Spinal cord (tissue), 10 donors: ENCODE data around the gene MOSMO. TPM values are rescaled to one million over a fixed set of nuclear protein-coding genes. Genes with fewer than 3 reads are reported as not detected.

ENCODE experiments used
- DNase-seq, 6 donors: peaks; one replicate each; pipeline versions ENCODE4 v3.0.0 to v3.0.0-alpha.2; 2013 to 2015; ENCODE audit warnings: low spot score in 6 of 6, low read depth in 4 of 6
- H3K27ac ChIP-seq: one replicate; pipeline ENCODE4 v1.5.1; 2013; ENCODE audit warnings: low read depth, low read length, control low read depth
- H3K27me3 ChIP-seq: one replicate; pipeline ENCODE4 v1.6.1; 2013; ENCODE audit warnings: low read length; ENCODE audit not compliant: control insufficient read depth, insufficient read depth
- H3K36me3 ChIP-seq: one replicate; pipeline ENCODE4 v1.6.1; 2013; ENCODE audit warnings: low read length; ENCODE audit not compliant: control insufficient read depth, insufficient read depth
- H3K4me1 ChIP-seq: one replicate; pipeline ENCODE4 v1.6.1; 2013; ENCODE audit warnings: low read length; ENCODE audit not compliant: control insufficient read depth, insufficient read depth
- H3K4me3 ChIP-seq: one replicate; pipeline ENCODE4 v1.5.1; 2013; ENCODE audit warnings: low read depth, low read length, control low read depth
- H3K9me3 ChIP-seq: one replicate; pipeline ENCODE4 v1.6.1; 2013; ENCODE audit warnings: low read length; ENCODE audit not compliant: control insufficient read depth, insufficient read depth
- WGBS: methylation state at CpG from one replicate; pipeline ENCODE4 v1.1.5; 2013; ENCODE audit warnings: missing lambda C conversion rate; ENCODE audit not compliant: insufficient coverage; 5-methylcytosine and 5-hydroxymethylcytosine counted together
- long read RNA-seq, 4 donors: transcript quantifications; one replicate each; lab custom pipeline, GENCODE V29; 2026
- polyA plus RNA-seq, 2 donors: library from polyadenylated mRNA; unstranded; fragments of 120-200 nt; gene quantifications; one replicate each; pipeline ENCODE4 v1.2.1, GENCODE V29; 2013; ENCODE audit not compliant: insufficient read length in 2 of 2
- total RNA-seq, 2 donors: library from RNA; depleted of rRNA in 1 of 2; stranded (reverse); fragments of 120-200 nt in 1 of 2; fragments of >200 nt in 1 of 2; gene quantifications; one replicate each; pipeline versions ENCODE4 v1.2.3 to v1.2.4, GENCODE V29; 2013 to 2014
- donor health status: healthy.

The MOSMO gene
- 10 to 100 TPM; 19.3 to 43.1 TPM for total RNA-seq
- polyA plus RNA-seq: 10 to 100 TPM; 24.6 to 28.7 TPM
- long read RNA-seq, donor 1, full-length matches to known transcripts: 16 of 16 reads
- long read RNA-seq, donor 1, partial matches to known transcripts: 0 of 16 reads
- long read RNA-seq, donor 1, other reads (novel, unspliced or antisense): 0 of 16 reads
- long read RNA-seq, donor 2, full-length matches to known transcripts: 5 of 5 reads
- long read RNA-seq, donor 2, partial matches to known transcripts: 0 of 5 reads
- long read RNA-seq, donor 2, other reads (novel, unspliced or antisense): 0 of 5 reads
- long read RNA-seq, donor 3, full-length matches to known transcripts: 9 of 9 reads
- long read RNA-seq, donor 3, partial matches to known transcripts: 0 of 9 reads
- long read RNA-seq, donor 3, other reads (novel, unspliced or antisense): 0 of 9 reads
- long read RNA-seq, donor 4, full-length matches to known transcripts: 7 of 7 reads
- long read RNA-seq, donor 4, partial matches to known transcripts: 0 of 7 reads
- long read RNA-seq, donor 4, other reads (novel, unspliced or antisense): 0 of 7 reads

DNA sequence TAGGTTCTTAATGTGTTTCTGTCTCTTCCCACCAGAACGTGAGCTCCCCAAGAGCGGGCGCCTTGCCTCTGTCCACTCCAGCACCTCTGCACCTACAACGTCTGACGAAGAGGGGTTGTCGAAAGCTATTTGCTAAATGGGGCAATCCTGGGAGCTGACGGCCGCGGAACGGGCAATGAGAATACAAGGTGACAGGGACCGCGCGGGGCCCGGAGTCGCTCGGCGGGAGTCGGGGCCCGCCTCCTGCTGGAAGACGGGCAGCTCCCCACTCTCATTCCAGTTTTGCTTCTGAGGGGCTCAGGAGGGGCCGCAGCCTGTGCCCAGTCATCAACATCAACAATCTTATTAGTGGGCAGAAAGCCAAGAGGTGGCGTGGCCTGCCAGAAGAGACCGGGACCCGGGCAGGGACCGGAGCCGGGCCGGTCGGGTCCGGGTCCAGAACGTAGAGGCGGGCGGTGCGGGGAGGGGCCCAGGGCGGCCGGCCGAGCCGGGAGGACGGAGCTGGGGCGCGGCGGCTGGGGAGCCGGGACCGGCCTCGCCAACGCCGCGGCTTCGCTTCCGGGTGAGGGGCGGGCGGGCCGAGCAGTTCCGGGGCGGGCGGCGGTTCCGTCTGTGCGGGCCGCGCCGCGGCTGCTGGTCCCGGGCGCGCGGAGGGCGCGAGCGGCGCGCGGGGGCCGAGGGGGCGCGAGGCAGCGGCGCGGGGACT, at the start of gene MOSMO:
TSS of gene MOSMO (plus strand) at position 603 of the 706 bp plus-strand sequence. CDS start 191 bp downstream, outside the sequence.
- Histone ChIP-seq H3K27me3 (no peaks in the 10 kb centered on the region), H3K27ac (peak within 1 kb of the TSS; percentile 75), H3K4me1 (peaks cover 32% of the 10 kb centered on the region), H3K4me3 (peak within 1 kb of the TSS; percentile 83), H3K9me3 (no peaks in the 10 kb centered on the region), H3K36me3 (no peaks in the 10 kb centered on the region)
- WGBS: 1% methylated on average over 76 of the region's 78 CpGs
- peak in 3 of 6 donors; percentile 56 to 89 (median 88) for DNase-seq

DNA sequence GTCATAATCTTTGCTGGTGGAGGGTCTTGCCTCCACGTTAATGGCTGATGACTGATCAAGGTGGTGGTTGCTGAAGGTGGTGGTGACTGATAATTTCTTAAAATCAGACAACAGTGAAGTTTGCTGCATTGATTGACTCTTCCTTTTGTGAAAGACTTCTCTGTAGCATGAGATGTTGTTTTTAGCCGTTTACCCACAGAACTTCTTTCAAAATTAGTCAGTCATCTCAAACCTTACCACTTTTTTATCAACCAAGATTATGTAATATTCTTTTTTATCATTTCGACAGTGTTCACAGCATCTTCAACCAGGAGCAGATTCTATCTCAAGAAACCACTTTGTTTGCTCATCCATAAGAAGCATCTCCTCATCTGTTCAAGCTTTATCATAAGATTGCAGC, 48.9 kb upstream of the MOSMO start:
- Histone ChIP-seq H3K4me1 (peaks cover 5% of the 10 kb centered on the region), H3K36me3 (peaks cover 38% of the 10 kb centered on the region), H3K9me3 (no peaks in the 10 kb centered on the region), H3K4me3 (no peak overlapping the region), H3K27me3 (no peaks in the 10 kb centered on the region), H3K27ac (no peak overlapping the region)
- DNase-seq: no peak
- WGBS: 100% methylated on average over 1 of the region's 3 CpGs

DNA sequence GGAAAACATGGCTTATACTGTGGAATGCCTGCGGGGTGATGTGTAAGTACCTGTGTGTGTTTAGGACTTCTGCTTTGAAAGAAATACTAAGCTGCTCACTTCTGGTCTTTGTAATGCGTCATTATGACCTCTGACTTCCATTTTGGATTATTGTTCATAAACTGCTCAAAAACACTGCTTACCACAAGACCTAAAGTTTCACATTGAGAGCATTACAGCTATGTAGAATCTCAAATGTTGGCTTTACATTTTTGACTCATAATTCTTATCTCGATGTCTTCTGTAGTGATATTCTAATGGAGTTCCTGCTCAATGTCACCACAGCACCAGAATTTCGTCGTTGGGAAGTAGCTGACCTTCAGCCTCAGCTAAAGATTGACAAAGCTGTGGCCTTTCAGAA, 45.4 kb upstream of the MOSMO start:
- Histone ChIP-seq H3K27me3 (no peaks in the 10 kb centered on the region), H3K4me1 (no peaks in the 10 kb centered on the region), H3K36me3 (peaks cover 38% of the 10 kb centered on the region), H3K4me3 (no peak overlapping the region), H3K9me3 (no peaks in the 10 kb centered on the region), H3K27ac (no peak overlapping the region)
- DNase-seq: no peak
- WGBS: 100% methylated on average over 1 of the region's 5 CpGs

DNA sequence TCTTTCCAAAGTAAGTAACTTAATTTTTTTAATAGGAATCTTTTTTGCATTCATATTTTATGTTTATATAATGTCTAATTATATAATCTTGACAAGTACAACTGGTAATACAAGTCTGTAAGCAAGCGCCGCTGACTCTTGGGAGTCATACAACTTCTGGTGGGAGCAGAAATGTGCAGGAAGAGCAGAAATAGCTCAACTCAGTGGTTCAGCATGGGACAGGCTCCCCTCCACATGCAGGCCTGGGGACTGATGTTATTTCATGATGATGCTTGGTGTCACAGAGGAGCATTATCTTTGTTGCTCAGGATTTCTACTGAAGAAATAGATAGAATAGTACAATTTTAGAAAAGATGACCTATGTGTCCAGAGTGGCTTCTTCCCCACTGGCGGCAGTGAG, 44.0 kb upstream of the MOSMO start:
- Histone ChIP-seq H3K27ac (no peak overlapping the region), H3K4me1 (no peaks in the 10 kb centered on the region), H3K4me3 (no peak overlapping the region), H3K27me3 (no peaks in the 10 kb centered on the region), H3K9me3 (no peaks in the 10 kb centered on the region), H3K36me3 (peaks cover 42% of the 10 kb centered on the region)
- WGBS: 100% methylated on average over 1 of the region's 3 CpGs
- no peak for DNase-seq

DNA sequence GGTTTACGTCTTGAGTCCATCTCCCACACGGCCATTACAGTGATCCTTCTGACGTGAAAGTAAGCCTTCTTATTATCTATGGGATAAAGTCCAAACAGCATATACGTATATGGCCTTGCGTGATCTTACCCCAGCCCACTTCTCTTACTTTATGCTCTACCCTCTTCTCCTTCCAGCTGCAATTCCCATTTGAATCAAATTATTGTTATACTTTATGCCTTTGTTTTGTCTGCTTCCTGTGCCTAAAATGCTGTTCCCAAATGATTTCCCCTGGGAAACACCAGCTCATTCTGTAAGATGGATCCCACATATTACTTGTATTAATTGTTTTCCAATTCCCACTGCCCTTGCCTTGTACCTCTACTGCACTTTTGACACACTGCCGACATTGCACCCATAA, 43.6 kb upstream of the MOSMO start:
- no peak for DNase-seq
- H3K36me3 ChIP-seq: peaks cover 47% of the 10 kb centered on the region
- H3K27ac ChIP-seq: no peak overlapping the region
- H3K4me3 ChIP-seq: no peak overlapping the region
- H3K27me3 ChIP-seq: no peaks in the 10 kb centered on the region
- no peaks in the 10 kb centered on the region for H3K4me1 ChIP-seq
- WGBS: 89% methylated on average over 4 of the region's 6 CpGs
- H3K9me3 ChIP-seq: no peaks in the 10 kb centered on the region

DNA sequence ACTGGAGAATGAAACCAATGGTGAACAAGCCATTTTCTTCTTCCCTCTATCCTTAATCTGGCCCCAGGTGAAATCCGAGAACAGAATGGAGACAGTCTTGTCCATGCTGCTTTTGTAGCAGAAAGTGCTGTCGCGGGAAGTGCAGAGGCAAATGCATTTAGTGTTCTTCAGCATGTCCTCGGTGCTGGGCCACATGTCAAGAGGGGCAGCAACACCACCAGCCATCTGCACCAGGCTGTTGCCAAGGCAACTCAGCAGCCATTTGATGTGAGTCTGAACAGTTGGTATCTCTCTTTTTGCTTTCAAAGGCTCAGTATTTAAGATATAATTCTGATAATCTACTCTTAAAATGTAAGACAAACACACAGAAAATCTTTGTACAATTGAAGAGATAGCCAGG, 36.1 kb upstream of the MOSMO start:
- Histone ChIP-seq H3K27ac (no peak overlapping the region), H3K4me3 (no peak overlapping the region), H3K27me3 (no peaks in the 10 kb centered on the region), H3K4me1 (no peaks in the 10 kb centered on the region), H3K36me3 (peaks cover 45% of the 10 kb centered on the region), H3K9me3 (no peaks in the 10 kb centered on the region)
- peak in 2 of 6 donors; percentile 16 to 20 for DNase-seq
- 68% methylated on average over 4 of the region's 4 CpGs for WGBS

DNA sequence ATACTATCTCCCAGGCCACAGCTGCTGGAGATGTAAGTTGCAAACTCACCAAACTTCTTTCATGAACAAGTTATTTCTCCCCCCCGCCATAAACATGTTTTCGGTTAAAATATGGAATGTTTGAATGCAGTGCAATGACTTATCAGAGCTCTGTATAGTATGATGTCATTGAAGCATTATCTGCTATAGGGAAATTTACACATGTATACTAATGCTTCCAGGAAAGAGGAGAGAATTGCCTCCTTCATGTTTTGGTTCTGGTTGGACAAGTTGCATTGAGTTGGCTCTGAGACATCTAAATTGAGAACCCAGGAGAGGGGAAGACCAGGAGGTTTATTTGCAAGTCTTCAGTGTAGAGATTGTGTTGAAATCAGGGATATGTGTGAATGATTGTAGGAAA, 34.0 kb upstream of the MOSMO start:
- no peaks in the 10 kb centered on the region for H3K4me1 ChIP-seq
- WGBS: no CpG with 5 or more reads among the region's 2 CpGs
- H3K9me3 ChIP-seq: no peaks in the 10 kb centered on the region
- H3K27me3 ChIP-seq: no peaks in the 10 kb centered on the region
- H3K4me3 ChIP-seq: no peak overlapping the region
- H3K36me3 ChIP-seq: peaks cover 44% of the 10 kb centered on the region
- no peak for DNase-seq
- H3K27ac ChIP-seq: no peak overlapping the region

DNA sequence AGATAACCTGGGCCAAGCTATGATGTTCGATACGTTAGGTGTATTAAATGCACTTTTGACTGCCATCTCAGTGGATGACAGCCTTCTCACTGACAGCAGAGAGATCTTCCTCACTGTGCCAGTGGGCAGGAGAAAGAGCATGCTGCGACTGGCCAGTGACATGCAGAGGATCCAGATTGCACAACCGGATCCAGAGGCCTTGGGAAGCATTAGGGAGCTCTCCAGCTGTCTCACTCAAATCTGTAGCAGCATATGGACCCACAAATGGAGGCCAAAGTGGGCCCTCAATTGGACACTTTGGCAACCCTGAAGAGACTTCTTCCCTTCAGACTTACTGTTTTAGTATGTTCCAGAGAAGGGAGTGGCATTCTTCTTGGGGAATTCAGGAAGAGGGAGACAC, 27.9 kb upstream of the MOSMO start:
- Histone ChIP-seq H3K4me3 (no peak overlapping the region), H3K9me3 (no peaks in the 10 kb centered on the region), H3K27me3 (no peaks in the 10 kb centered on the region), H3K4me1 (no peaks in the 10 kb centered on the region), H3K27ac (no peak overlapping the region), H3K36me3 (peaks cover 35% of the 10 kb centered on the region)
- no peak for DNase-seq
- WGBS: 97% methylated on average over 4 of the region's 4 CpGs

DNA sequence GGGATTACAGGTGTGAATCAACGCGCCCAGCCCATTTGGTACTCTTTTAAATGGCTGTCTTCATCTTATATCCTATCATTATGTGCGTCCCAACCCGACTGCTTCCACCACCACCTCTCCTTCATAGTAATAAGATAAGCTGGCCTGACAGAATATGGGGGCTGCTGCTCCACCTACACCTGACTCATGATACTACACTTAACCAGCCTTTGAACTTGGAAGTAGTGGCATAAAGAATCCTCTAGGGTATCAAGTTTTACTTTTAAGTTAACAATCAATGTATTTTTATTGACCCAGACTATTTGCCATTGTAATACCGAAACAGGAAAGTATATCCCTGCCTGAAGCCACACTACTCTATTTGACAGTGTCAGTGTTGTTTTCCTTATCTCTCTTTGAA, 25.8 kb upstream of the MOSMO start:
- 100% methylated on average over 1 of the region's 5 CpGs for WGBS
- Histone ChIP-seq H3K4me3 (no peak overlapping the region), H3K9me3 (no peaks in the 10 kb centered on the region), H3K36me3 (peaks cover 25% of the 10 kb centered on the region), H3K27ac (no peak overlapping the region), H3K4me1 (no peaks in the 10 kb centered on the region), H3K27me3 (no peaks in the 10 kb centered on the region)
- DNase-seq: no peak
